22Rv1 (cell line): ENCODE data around the gene ITPKB.

Source experiments
- H3K27ac ChIP-seq: fragments of 450-650 bp; 2 replicates; pipeline ENCODE4 v1.5.1; 2017
- ZFX ChIP-seq: fragments of 450-650 bp; IDR thresholded peaks from 2 replicates; pipeline ENCODE4 v1.6.1; 2017; ENCODE audit warnings: antibody characterized with exemption, borderline replicate concordance
- TF ChIP-seq, protein P1 (sequence below): fragments of 450-650 bp; IDR thresholded peaks from 2 replicates; pipeline ENCODE4 v1.5.1; 2017; ENCODE audit warnings: mild to moderate bottlenecking

The ITPKB gene

DNA sequence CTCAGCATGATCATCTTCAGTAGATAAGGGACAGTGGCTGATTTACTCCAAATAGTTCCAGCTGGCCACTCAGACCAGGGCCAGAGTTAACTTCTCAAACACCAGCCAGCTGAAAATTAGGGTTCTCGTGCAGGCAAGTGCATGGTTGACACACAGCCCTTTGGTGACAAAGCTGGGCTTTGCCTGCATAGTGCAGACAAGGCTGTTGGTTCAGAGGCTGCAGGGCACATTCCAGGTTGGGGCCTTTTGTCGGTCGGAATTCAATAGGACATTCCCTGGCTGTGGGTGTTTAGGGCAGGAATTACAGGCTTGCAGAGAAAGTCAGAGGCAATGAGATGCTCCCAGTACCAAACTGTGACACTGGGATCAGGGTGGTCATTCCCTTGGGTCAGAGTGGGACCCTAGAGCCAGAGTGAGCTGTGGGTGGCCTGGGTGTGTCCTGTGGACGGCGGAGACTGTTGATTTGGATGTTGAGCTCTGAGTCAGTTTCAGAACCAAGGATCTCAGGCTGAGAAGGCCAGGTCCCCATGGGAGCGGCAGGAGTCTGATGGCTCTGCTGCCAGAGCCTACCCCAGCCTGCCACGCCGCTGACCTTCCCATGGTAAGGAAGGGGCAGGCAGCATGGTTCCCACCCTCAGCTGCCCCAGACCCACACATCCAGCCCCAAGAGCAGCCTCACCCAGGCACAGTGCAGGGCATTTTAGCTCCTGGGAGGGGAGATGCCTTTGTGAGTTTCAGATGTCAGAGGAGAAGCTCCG is 134.3 kb downstream of the ITPKB start:
- TF ChIP-seq, protein P1, sequence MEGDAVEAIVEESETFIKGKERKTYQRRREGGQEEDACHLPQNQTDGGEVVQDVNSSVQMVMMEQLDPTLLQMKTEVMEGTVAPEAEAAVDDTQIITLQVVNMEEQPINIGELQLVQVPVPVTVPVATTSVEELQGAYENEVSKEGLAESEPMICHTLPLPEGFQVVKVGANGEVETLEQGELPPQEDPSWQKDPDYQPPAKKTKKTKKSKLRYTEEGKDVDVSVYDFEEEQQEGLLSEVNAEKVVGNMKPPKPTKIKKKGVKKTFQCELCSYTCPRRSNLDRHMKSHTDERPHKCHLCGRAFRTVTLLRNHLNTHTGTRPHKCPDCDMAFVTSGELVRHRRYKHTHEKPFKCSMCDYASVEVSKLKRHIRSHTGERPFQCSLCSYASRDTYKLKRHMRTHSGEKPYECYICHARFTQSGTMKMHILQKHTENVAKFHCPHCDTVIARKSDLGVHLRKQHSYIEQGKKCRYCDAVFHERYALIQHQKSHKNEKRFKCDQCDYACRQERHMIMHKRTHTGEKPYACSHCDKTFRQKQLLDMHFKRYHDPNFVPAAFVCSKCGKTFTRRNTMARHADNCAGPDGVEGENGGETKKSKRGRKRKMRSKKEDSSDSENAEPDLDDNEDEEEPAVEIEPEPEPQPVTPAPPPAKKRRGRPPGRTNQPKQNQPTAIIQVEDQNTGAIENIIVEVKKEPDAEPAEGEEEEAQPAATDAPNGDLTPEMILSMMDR, result no peak
- TF ChIP-seq ZFX, result no peak
- H3K27ac ChIP-seq, result no peak overlapping the region

DNA sequence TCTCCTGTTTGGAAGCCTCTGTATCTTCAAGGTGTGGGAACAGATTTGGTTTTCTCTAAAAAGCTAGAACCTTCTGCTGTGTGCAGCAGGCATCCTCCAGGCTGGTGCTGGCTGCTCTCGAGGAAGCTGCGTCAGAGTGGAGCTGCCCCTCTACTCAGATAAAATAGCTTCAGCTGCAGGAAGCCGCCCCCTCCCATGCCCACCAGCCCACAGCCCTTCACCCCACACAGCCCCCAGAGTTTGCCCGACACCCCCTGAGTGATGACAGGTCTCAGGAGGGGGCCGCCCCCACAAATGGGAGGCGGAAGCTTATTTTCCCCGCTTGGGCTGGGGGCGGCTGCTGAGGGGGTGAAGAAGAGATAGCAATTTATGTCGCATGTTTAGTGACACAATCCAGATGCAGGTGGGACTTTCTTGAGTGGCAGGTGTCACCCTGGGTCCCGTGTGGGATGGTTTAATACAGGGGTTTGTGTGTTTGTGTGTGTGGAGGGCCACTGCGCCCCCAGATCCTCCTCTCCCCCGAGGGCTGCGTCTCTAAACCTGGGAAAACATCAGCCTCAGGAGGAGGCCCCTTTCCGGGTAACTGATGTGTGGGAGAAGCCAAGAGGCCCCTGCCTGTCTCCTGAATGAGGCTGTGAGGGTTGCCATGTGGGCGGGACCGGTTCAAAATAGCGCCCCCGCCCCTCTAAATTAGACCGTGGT is 135.1 kb downstream of the ITPKB start:
- TF ChIP-seq, protein P1, result no peak
- no peak for TF ChIP-seq ZFX
- no peak overlapping the region for H3K27ac ChIP-seq

GRCh38 chr1:226603022-226603857 is 135.8 kb downstream of the ITPKB start:
- TF ChIP-seq, protein P1, result no peak
- TF ChIP-seq ZFX, result no peak
- no peak overlapping the region for H3K27ac ChIP-seq

GRCh38 chr1:226602186-226603021 is 136.7 kb downstream of the ITPKB start:
- H3K27ac ChIP-seq, result no peak overlapping the region
- TF ChIP-seq, protein P1, result no peak
- TF ChIP-seq ZFX, result no peak

DNA sequence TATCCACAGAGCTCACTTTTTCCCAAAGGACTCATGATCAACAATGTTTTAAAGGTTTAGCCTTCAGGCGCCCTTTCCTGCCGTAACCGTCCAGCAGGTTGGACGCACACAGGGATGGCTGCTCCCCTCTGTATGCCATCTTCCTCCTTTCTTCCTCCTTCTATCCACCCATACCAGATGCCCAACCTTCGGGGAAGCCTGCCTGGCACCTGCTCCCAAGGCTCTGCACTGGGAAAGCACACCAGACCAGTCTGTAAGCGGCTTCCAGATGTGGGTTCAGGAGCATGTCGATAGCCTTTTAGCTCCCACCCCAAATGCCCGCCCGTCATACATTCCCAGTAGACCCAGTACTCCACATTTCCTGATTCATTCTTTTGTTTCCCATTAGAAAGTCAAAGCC is 137.6 kb downstream of the ITPKB start:
- H3K27ac ChIP-seq, result no peak overlapping the region
- no peak for TF ChIP-seq ZFX
- TF ChIP-seq, protein P1, result no peak

GRCh38 chr1:226600254-226600653 is 138.8 kb downstream of the ITPKB start:
- no peak for TF ChIP-seq ZFX
- TF ChIP-seq, protein P1, result no peak
- no peak overlapping the region for H3K27ac ChIP-seq
